ENCODE measurements around the gene CAPN14. TPM values are rescaled to one million over a fixed set of nuclear protein-coding genes. Genes with fewer than 3 reads are reported as not detected.

CAPN14 gene
- total and polyA plus RNA-seq, 2 of the 4 experiments (the other 2 are of a cell fraction), result under 0.01 to 0.09 TPM

DNA sequence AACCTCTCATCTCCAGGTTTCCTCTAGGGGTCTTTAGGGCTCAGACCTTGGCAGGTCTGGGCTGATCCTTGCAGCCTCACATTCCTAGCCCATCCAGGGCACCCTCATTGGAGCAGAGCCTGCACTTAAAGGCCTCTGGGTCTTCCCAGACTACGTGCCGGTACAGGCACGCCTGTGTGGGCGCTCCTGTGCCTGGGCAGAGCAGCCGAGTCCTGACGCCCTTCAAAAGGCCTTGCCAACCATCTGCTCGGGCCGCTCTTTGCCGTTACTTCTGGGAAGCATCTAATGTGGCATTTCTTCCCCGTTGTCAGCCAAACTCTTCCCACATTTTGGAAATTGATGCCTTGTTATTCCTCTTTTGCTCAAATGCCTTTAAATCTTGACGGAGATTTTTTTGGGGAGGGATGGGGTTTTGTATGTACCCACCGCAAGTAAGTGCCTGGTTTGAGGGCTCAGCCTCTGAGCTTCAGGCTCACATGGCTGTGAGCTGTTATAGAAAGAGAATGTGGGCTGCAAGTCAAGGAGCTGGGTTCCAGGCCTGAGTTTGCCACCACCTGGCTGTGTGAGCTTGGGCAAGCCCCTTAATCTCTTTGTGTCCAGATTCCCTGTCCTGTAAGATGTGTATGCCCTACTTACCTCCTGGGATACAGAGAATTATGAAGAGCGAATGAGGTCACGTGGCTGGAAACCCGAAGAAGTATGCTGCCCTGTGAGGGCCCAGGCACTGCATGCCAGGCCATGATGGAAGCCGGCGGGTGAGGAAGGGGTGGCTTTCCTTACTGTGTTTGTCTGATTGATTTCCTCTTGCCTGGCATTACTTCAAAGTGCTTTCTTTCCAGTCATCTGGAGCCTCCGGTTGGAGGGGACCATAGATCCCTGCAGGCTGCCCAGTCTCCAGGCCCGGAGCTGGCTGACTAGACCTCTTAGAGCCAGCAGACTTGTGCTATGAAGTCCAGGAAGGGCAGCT lies 37.2 kb upstream of the CAPN14 start:
- ATAC-seq (ENCODE audit: low read depth) (no peak), DNase-seq (no peak)
- Histone ChIP-seq H2AFZ (replicated peaks; ENCODE audit: low read length, poor library complexity) (no peak overlapping the region), H3K4ac (ENCODE audit: low read depth, low read length) (no peak overlapping the region), H3K4me1 (ENCODE audit: control insufficient read depth, insufficient read depth, low read length) (no peaks in the 10 kb centered on the region), H4K91ac (ENCODE audit: insufficient read depth, low read depth, low read length) (no peak overlapping the region), H2AK9ac (replicated peaks; ENCODE audit: low read depth, low read length, poor library complexity) (no peak overlapping the region), H2BK15ac (ENCODE audit: low read depth, low read length) (no peak overlapping the region), H2AK5ac (ENCODE audit: low read depth, low read length) (no peak overlapping the region), H2BK20ac (ENCODE audit: low read depth, low read length) (no peak overlapping the region), H3K23ac (ENCODE audit: low read depth, low read length) (no peak overlapping the region), H3K9me1 (ENCODE audit: insufficient read depth, low read length) (peaks cover 8% of the 10 kb centered on the region; the same call in 1 of the 2 replicates), H3K79me1 (ENCODE audit: low read depth in 1 of 2, low read length in 2 of 2) (0 out of 4 replicates have a peak, but pooled peaks cover 0 to 3% of the 10 kb centered on the region in 2 experiments), H2BK5ac (ENCODE audit: low read depth, low read length, poor library complexity, severe bottlenecking) (no peak overlapping the region), H3K9me3 (ENCODE audit: control insufficient read depth, insufficient read depth, low read length) (no peaks in the 10 kb centered on the region), H2BK120ac (ENCODE audit: low read depth, low read length) (no peak overlapping the region), H3K4me2 (ENCODE audit: low read depth, low read length) (no peak overlapping the region), H3K4me3 (ENCODE audit: insufficient read depth, low read depth, low read length) (no peak overlapping the region), H4K20me1 (ENCODE audit: insufficient read depth, low read length) (no peaks in the 10 kb centered on the region), H3K56ac (ENCODE audit: extremely low read depth, insufficient read depth, low read length) (no peak overlapping the region), H3K14ac (replicated peaks; ENCODE audit: low read depth, low read length) (no peak overlapping the region), H3K36me3 (ENCODE audit: control insufficient read depth, insufficient read depth, low read length) (peaks cover 39% of the 10 kb centered on the region), H3K27me3 (ENCODE audit: control insufficient read depth, insufficient read depth, low read length) (no peaks in the 10 kb centered on the region), H3K9ac (ENCODE audit: low read depth, low read length) (no peak overlapping the region), H3K27ac (ENCODE audit: insufficient read depth, low read length) (no peak overlapping the region), H3K18ac (ENCODE audit: low read depth, low read length) (no peak overlapping the region), H4K5ac (ENCODE audit: low read depth, low read length) (no peak overlapping the region), H4K8ac (ENCODE audit: low read depth in 2 of 2, low read length in 2 of 2) (no peak overlapping the region)
- in situ Hi-C loops (cut with MboI; ENCODE audit: low sequenced_read_pairs) (no loop called here), intact Hi-C loops (cut with micrococcal nuclease) (no loop called here), dilution Hi-C loops (cut with HindIII; ENCODE audit: low sequenced_read_pairs, unreplicated experiment) (no loop called here)
- ChIA-PET POLR2A (ENCODE audit: unreplicated experiment) (no interaction called here), CTCF (no interaction called here)
- WGBS, 2 experiments (ENCODE audit: extremely low coverage in 2 of 2, insufficient read length in 1 of 2), result 77% methylated on average over 5 of the region's 19 CpGs; no CpG with 5 or more reads in 1 of the 2 experiments
- no TSS peak for BruUV-seq (replicated peaks)
- TF ChIP-seq RCOR1 (IDR thresholded peaks at IDR 0.05; ENCODE audit: insufficient replicate concordance, low read length) (no peak), POLR2A (IDR thresholded peaks at IDR 0.05; ENCODE audit: low read depth, low read length) (no peak), BHLHE40 (IDR thresholded peaks at IDR 0.05; ENCODE audit: low read depth, low read length) (no peak), MAZ (IDR thresholded peaks at IDR 0.05; ENCODE audit: borderline replicate concordance, low read depth, low read length) (no peak), FOS (IDR thresholded peaks at IDR 0.05; ENCODE audit: low read depth, low read length) (no peak), MAFK (IDR thresholded peaks at IDR 0.05; ENCODE audit: low read depth, low read length) (no peak), NFE2L2 (IDR thresholded peaks at IDR 0.05; ENCODE audit: low read depth, low read length) (no peak), MXI1 (IDR thresholded peaks at IDR 0.05; ENCODE audit: borderline replicate concordance, low read depth, low read length) (no peak), CEBPB (IDR thresholded peaks at IDR 0.05; ENCODE audit: low read depth, low read length) (no peak), RFX5 (IDR thresholded peaks at IDR 0.05; ENCODE audit: low read depth, low read length) (no peak), RAD21 (IDR thresholded peaks at IDR 0.05; ENCODE audit: low read length) (no peak), CHD1 (IDR thresholded peaks at IDR 0.05; ENCODE audit: low read depth, low read length) (no peak)
- TF ChIP-seq, protein P1, sequence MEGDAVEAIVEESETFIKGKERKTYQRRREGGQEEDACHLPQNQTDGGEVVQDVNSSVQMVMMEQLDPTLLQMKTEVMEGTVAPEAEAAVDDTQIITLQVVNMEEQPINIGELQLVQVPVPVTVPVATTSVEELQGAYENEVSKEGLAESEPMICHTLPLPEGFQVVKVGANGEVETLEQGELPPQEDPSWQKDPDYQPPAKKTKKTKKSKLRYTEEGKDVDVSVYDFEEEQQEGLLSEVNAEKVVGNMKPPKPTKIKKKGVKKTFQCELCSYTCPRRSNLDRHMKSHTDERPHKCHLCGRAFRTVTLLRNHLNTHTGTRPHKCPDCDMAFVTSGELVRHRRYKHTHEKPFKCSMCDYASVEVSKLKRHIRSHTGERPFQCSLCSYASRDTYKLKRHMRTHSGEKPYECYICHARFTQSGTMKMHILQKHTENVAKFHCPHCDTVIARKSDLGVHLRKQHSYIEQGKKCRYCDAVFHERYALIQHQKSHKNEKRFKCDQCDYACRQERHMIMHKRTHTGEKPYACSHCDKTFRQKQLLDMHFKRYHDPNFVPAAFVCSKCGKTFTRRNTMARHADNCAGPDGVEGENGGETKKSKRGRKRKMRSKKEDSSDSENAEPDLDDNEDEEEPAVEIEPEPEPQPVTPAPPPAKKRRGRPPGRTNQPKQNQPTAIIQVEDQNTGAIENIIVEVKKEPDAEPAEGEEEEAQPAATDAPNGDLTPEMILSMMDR (conservative IDR thresholded peaks at IDR 0.05; ENCODE audit: low read depth, low read length), result no peak
- TF ChIP-seq, protein P2, sequence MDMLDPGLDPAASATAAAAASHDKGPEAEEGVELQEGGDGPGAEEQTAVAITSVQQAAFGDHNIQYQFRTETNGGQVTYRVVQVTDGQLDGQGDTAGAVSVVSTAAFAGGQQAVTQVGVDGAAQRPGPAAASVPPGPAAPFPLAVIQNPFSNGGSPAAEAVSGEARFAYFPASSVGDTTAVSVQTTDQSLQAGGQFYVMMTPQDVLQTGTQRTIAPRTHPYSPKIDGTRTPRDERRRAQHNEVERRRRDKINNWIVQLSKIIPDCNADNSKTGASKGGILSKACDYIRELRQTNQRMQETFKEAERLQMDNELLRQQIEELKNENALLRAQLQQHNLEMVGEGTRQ (IDR thresholded peaks at IDR 0.05; ENCODE audit: low read depth, low read length), result no peak
- TF ChIP-seq, protein P3, sequence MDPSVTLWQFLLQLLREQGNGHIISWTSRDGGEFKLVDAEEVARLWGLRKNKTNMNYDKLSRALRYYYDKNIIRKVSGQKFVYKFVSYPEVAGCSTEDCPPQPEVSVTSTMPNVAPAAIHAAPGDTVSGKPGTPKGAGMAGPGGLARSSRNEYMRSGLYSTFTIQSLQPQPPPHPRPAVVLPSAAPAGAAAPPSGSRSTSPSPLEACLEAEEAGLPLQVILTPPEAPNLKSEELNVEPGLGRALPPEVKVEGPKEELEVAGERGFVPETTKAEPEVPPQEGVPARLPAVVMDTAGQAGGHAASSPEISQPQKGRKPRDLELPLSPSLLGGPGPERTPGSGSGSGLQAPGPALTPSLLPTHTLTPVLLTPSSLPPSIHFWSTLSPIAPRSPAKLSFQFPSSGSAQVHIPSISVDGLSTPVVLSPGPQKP (IDR thresholded peaks at IDR 0.05; ENCODE audit: borderline replicate concordance, low read depth, low read length), result no peak
